LNCAP (cell line): ENCODE results near the gene APPBP2.

Experiments used
- CTCF ChIP-seq: fragments of 450-650 bp; IDR thresholded peaks from 2 replicates; pipeline ENCODE4 v1.5.1; 2017; ENCODE audit warnings: mild to moderate bottlenecking

APPBP2 gene

DNA sequence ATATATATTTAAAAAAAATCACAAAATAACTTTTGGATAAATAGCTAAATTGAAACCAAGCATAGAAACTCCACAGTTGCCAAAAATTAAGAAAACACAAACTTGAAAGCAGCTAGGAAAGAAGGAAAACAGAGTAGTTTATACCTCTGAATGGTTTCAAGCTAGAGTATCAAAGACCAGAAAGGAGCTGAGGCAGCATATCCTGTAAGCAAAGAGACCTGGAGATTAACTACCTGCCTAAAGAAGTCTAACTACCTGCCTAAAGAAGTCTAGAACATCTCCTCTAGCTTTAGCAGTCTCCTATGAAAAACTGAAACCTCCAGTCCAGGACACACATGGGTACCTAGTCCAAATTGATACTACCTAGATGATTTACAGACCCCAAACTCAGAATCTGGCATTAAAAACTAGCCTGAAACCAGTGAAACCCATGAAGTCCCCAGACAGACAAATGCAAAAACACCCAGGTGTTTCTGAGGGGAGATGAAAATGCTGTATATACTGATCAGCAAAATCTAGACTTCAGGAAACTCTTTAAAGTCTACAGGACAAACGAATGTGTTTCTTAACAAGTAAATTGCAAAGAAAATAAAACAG, 17.6 kb downstream of the APPBP2 start:
- TF ChIP-seq CTCF = no peak

GRCh38 chr17:60506312-60506711, 19.7 kb downstream of the APPBP2 start:
- no peak for TF ChIP-seq CTCF

GRCh38 chr17:60502145-60502544, 23.9 kb downstream of the APPBP2 start:
- TF ChIP-seq CTCF = no peak

- TF ChIP-seq CTCF = no peak
Observed at GRCh38 chr17:60501589-60501988, 24.5 kb downstream of the APPBP2 start.

GRCh38 chr17:60496041-60496440, 30.0 kb downstream of the APPBP2 start:
- TF ChIP-seq CTCF = no peak

DNA sequence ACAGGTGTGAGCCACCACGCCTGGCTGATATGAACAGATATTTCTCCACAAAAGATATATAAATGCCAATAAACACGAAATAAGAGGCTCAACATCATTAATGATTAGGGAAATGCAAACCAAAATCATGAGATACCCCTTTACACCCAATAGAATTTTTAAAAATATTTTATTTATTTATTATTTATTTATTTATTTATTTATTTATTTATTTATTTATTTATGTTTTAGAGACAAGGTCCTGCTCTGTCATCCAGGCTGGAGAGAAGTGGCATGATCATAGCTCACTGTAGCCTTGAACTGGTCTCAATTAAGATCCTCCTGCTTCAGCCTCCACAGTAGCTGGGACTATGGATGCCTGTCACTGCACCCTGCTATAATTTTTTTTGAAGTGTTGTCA, 30.8 kb downstream of the APPBP2 start:
- TF ChIP-seq CTCF = no peak

DNA sequence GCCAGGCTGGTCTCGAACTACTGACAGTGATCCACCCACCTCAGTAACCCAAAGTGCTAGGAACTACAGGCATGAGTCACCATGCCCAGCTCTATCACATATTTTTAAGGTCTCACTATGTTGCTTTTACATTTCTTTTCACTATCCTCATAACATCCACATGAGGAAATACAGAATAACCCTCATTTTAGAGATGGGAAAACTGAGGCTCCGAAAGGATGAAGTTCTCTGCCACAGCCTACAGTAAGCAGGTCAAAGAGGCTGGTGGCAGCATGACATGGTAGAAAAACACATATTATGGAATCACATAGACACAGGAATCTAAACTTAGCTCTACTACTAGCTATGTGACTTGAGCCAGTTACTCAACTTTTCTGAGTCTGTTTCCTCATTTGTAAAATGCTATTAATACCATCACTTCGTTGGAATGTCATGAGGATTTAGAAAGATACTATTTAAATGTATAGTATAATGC, 32.2 kb downstream of the APPBP2 start:
- TF ChIP-seq CTCF = no peak

DNA sequence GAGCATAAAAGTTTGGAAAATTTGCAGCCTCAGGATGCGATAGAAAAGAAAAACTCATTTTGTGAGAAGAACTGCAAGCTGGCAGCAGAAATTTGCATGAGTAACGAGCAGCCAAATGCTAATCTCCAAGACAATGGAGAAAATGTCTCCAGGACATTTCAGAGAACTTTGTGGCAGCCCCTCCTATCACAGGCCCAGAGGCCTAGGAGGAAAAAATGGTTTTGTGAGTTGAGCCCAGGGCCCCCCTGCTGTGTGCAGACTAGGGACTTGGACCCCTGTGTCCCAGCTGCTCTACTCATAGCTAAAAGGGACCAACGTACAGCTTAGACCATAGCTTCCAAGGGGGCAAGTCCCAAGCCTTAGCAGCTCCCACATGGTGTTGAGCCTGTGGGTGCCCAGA, 34.3 kb downstream of the APPBP2 start:
- no peak for TF ChIP-seq CTCF
